Astrocyte of the hippocampus (primary cell): ENCODE data around the gene CCR5AS.

Experiments
- DNase-seq: peaks from one replicate; pipeline ENCODE4 v3.0.0; 2011; ENCODE audit warnings: low read depth, low spot score

CCR5AS gene

DNA sequence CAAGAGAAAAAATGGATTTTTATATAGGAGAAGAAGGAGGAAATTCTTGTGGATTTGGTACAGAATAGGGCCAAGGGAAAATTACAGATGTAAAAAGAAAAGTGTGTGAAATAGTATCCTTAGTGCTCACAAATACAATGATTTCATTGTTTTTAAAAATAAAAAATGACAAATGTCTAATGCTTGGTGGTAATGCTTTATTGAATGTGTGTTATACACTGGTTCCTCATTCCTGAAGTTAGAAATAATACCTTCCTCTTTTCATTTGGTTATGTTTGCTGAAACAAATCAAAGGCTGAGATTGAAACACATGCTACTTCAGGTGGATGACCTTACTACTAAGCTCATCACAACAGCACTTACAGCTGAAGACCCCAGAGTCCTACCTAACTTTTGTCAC, 90.7 kb downstream of the CCR5AS start:
- no peak for DNase-seq

DNA sequence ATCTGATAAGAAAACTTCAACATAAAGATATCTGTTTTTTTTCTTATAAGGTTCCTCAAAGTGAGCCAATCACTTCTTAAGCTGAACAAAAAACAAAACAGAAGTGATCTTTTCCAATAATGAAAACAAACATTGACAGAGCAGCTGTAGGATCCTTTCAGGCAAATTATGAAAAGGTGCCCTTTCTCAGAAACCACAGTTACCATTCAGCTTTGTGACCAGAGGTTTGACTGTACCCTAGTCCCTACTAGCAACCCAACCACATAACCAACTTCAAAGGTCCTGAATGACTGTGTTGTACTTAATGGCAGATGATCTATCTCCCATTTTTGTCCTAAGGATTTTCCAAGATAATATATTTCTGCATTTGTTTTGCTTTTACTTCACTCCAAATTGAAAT, 92.3 kb downstream of the CCR5AS start:
- no peak for DNase-seq
